Stromal cell of bone marrow (primary cell): Measurements from ENCODE around the gene NLK.

Source experiments
- DNase-seq: peaks from one replicate; pipeline ENCODE4 v3.0.0-alpha.2; 2012; ENCODE audit warnings: low read depth

Gene NLK

GRCh38 chr17:28040406-28040805 lies 2.1 kb upstream of the NLK start:
- DNase-seq, result no peak

GRCh38 chr17:28041068-28041843 lies 1.2 kb upstream of the NLK start:
- peak; percentile 99 for DNase-seq

GRCh38 chr17:28041844-28042656 lies 427 bp upstream of the NLK start:
- DNase-seq, result no peak

GRCh38 chr17:28042721-28043291 lies 329 bp downstream of the NLK start:
- no peak for DNase-seq

- no peak for DNase-seq
Measured at GRCh38 chr17:28043296-28043695, 819 bp downstream of the NLK start.

GRCh38 chr17:28043741-28044140 lies 1.3 kb downstream of the NLK start:
- no peak for DNase-seq

GRCh38 chr17:28045304-28045703 lies 2.8 kb downstream of the NLK start:
- no peak for DNase-seq

GRCh38 chr17:28046034-28046825 lies 3.8 kb downstream of the NLK start:
- no peak for DNase-seq

GRCh38 chr17:28047806-28048205 lies 5.3 kb downstream of the NLK start:
- DNase-seq, result no peak

GRCh38 chr17:28049071-28049470 lies 6.6 kb downstream of the NLK start:
- no peak for DNase-seq

GRCh38 chr17:28053044-28053670 lies 10.7 kb downstream of the NLK start:
- DNase-seq, result no peak

GRCh38 chr17:28053725-28054124 lies 11.2 kb downstream of the NLK start:
- DNase-seq, result no peak

- no peak for DNase-seq
Measured at GRCh38 chr17:28055546-28056275, 13.2 kb downstream of the NLK start.

- DNase-seq, result no peak
Measured at GRCh38 chr17:28056276-28056620, 13.8 kb downstream of the NLK start.

- peak; percentile 51 for DNase-seq
Measured at GRCh38 chr17:28057731-28058246, 15.3 kb downstream of the NLK start.

- no peak for DNase-seq
Measured at GRCh38 chr17:28059675-28060074, 17.2 kb downstream of the NLK start.

- no peak for DNase-seq
Measured at GRCh38 chr17:28065706-28066105, 23.2 kb downstream of the NLK start.

GRCh38 chr17:28069061-28069460 lies 26.6 kb downstream of the NLK start:
- DNase-seq, result no peak

GRCh38 chr17:28071179-28071578 lies 28.7 kb downstream of the NLK start:
- DNase-seq, result no peak

- no peak for DNase-seq
Measured at GRCh38 chr17:28071891-28072606, 29.6 kb downstream of the NLK start.
